Measurements from ENCODE around the gene BLTP3A. TPM values are rescaled to one million over a fixed set of nuclear protein-coding genes. Genes with fewer than 3 reads are reported as not detected.
A peak's percentile ranks its signal among the peaks of the same experiment; 100 is the strongest.

Gene BLTP3A
- total and polyA plus RNA-seq, 2 of the 13 experiments (the other 11 are each of a cell fraction or from before 2014, with no cell fraction given): 22.1 to 24.0 TPM

GRCh38 chr6:34792605-34793500 is 970 bp downstream of the BLTP3A start:
- DNase-seq (ENCODE audit: low spot score): peak; percentile 57
- 4% methylated on average over 20 of the region's 20 CpGs for whole genome bisulfite sequencing (ENCODE audit: low lambda C conversion rate)
- peak overlapping the region; percentile 96 for H3K4me2 ChIP-seq (ENCODE audit: low read depth, low read length)
- POLR2A ChIA-PET: interaction anchor here (0.8 to 3.4 kb wide), 10 partner anchors 9 to 190 kb away, joined by 3 to 38 read pairs (median 8); partner anchors contain the start of genes ILRUN, SNRPC and TAF11
- no peaks in the 10 kb centered on the region for H3K9me3 ChIP-seq (ENCODE audit: low read length)
- BruUV-seq (replicated peaks): no TSS peak
- FAIRE-seq: no peak
- intact Hi-C loops (cut with micrococcal nuclease; ENCODE audit: unreplicated experiment) (loop anchor here (5.0 kb wide), 3 partner anchors 36 to 136 kb away; partner anchors contain the start of genes ANKS1A, SNRPC and TAF11), in situ Hi-C loops (cut with HindIII; ENCODE audit: extremely low pct_ligation_motif_present, low pct_unique_long_range_greater_than_20kb) (no loop called here)
- H3K27ac ChIP-seq (ENCODE audit: extremely low read length, insufficient read depth, low read length): peak overlapping the region; percentile 96
- no peaks in the 10 kb centered on the region; a peak in 1 of 5 replicates for H3K27me3 ChIP-seq (ENCODE audit: control insufficient read depth in 1 of 2, insufficient read depth in 2 of 2, low read length in 2 of 2)
- peak overlapping the region; percentile 88 to 100 (median 95) for H3K4me3 ChIP-seq (replicated peaks in 1 of 3; ENCODE audit: insufficient read depth in 1 of 3, low read depth in 2 of 3, low read length in 3 of 3)
- peaks cover 6% of the 10 kb centered on the region for H4K20me1 ChIP-seq (ENCODE audit: insufficient read depth, low read length)
- peaks cover 55% of the 10 kb centered on the region for H3K79me2 ChIP-seq (ENCODE audit: insufficient read depth, low read length)
- ATAC-seq: peak; percentile 60
- no peak overlapping the region for H2AFZ ChIP-seq (ENCODE audit: low read length)
- H3K36me3 ChIP-seq (replicated peaks in 1 of 2; ENCODE audit: control insufficient read depth in 1 of 2, insufficient read depth in 2 of 2, low read length in 2 of 2): 0 out of 5 replicates have a peak, but pooled peaks cover 0 to 4% of the 10 kb centered on the region in 2 experiments
- CTCF ChIA-PET (ENCODE audit: low intra/inter-chr PET ratio, low total read pairs): no interaction called here
- H3K9ac ChIP-seq (ENCODE audit: insufficient read depth, low read depth, low read length): peak overlapping the region; percentile 99
- peaks cover 64% of the 10 kb centered on the region for H3K4me1 ChIP-seq (ENCODE audit: insufficient read depth, low read length)
- peak; percentile 2; the same call in 1 of the 2 replicates for TF ChIP-seq RXRB (CRISPR knock-in tag; IDR thresholded peaks at IDR 0.05; ENCODE audit: borderline replicate concordance)
- no peak for TF ChIP-seq ZBTB44 (CRISPR knock-in tag; IDR thresholded peaks at IDR 0.05)
- TF ChIP-seq DRAP1 (CRISPR knock-in tag; IDR thresholded peaks at IDR 0.05): no peak
- TF ChIP-seq TGIF2 (CRISPR knock-in tag; IDR thresholded peaks at IDR 0.05): no peak
- no peak for TF ChIP-seq AFF4 (CRISPR knock-in tag; IDR thresholded peaks at IDR 0.05)
- TF ChIP-seq CCAR2 (optimal IDR thresholded peaks at IDR 0.05; ENCODE audit: low read depth, low read length): peak; percentile 35
- no peak for TF ChIP-seq RFXAP (CRISPR knock-in tag; IDR thresholded peaks at IDR 0.05; ENCODE audit: borderline replicate concordance)
- TF ChIP-seq ZNF207 (IDR thresholded peaks at IDR 0.05; ENCODE audit: borderline replicate concordance): no peak
- TF ChIP-seq CHD2 (IDR thresholded peaks at IDR 0.05; ENCODE audit: low read depth, low read length): no peak
- TF ChIP-seq SUZ12 (IDR thresholded peaks at IDR 0.05; ENCODE audit: low read depth, low read length): no peak
- 0 out of 2 replicates have a peak, but pooled peaks have one; percentile 15 for TF ChIP-seq SAFB2 (CRISPR knock-in tag; IDR thresholded peaks at IDR 0.05; ENCODE audit: borderline replicate concordance, low read depth)
- no peak; the same call in 1 of the 2 replicates for TF ChIP-seq KLF6 (CRISPR knock-in tag; IDR thresholded peaks at IDR 0.05)
- TF ChIP-seq ZNF136 (CRISPR knock-in tag; IDR thresholded peaks at IDR 0.05; ENCODE audit: low read depth): no peak
- no peak for TF ChIP-seq ZNF18 (CRISPR knock-in tag; IDR thresholded peaks at IDR 0.05; ENCODE audit: insufficient replicate concordance)
- TF ChIP-seq PAWR (CRISPR knock-in tag; IDR thresholded peaks at IDR 0.05; ENCODE audit: borderline replicate concordance): no peak
- no peak for TF ChIP-seq RFXANK (CRISPR knock-in tag; IDR thresholded peaks at IDR 0.05)

Data from HepG2 (cell line).